ENCODE data around the gene SLIT3. TPM values are rescaled to one million over a fixed set of nuclear protein-coding genes. Genes with fewer than 3 reads are reported as not detected.

The SLIT3 gene
- total RNA-seq, 1 donor from 2014 or later, result 52.8 TPM

DNA sequence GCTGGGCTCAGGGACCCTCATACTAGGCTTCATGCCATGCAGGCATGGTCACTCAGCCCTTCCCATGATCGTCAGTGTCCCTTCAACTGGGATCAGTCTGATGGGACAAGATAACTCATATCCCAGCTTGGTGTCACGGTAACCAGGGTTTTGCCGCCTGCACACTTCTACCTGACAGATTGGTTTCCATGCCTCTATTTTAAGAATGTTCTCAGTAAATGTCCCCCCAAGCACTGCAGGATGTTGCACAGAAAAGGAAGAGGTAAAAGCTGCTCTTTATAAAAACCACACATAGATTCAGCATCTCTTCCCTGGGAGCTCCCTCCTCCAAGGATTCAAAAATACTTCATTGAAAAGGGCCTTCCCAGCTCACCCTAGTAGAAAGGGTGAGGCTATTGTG lies 56.1 kb downstream of the SLIT3 start:
- Histone ChIP-seq H3K27ac (no peak overlapping the region), H3K4me3 (no peak overlapping the region), H3K36me3 (no peaks in the 10 kb centered on the region), H3K4me1 (no peaks in the 10 kb centered on the region), H3K27me3 (no peaks in the 10 kb centered on the region), H3K9me3 (no peaks in the 10 kb centered on the region)
- intact Hi-C loops (cut with DNase I), result no loop called here
- DNase-seq (ENCODE audit: extremely low spot score in 2 of 2), result no peak
- no peak for TF ChIP-seq CTCF (IDR thresholded peaks at IDR 0.05)
- no peak for TF ChIP-seq POLR2AphosphoS5 (IDR thresholded peaks at IDR 0.05; ENCODE audit: insufficient read depth in 1 of 2, low read depth in 1 of 2)
- TF ChIP-seq POLR2A (IDR thresholded peaks at IDR 0.05), result no peak

- Histone ChIP-seq H3K4me3 (no peak overlapping the region), H3K27ac (no peak overlapping the region), H3K27me3 (no peaks in the 10 kb centered on the region), H3K9me3 (no peaks in the 10 kb centered on the region), H3K36me3 (no peaks in the 10 kb centered on the region), H3K4me1 (no peaks in the 10 kb centered on the region)
- DNase-seq (ENCODE audit: extremely low spot score in 2 of 2), result no peak
- TF ChIP-seq POLR2A (IDR thresholded peaks at IDR 0.05) (no peak), CTCF (IDR thresholded peaks at IDR 0.05) (no peak), POLR2AphosphoS5 (IDR thresholded peaks at IDR 0.05; ENCODE audit: insufficient read depth in 1 of 2, low read depth in 1 of 2) (no peak)
- intact Hi-C loops (cut with DNase I), result no loop called here
Observed at GRCh38 chr5:169243651-169244422, 57.1 kb downstream of the SLIT3 start.

DNA sequence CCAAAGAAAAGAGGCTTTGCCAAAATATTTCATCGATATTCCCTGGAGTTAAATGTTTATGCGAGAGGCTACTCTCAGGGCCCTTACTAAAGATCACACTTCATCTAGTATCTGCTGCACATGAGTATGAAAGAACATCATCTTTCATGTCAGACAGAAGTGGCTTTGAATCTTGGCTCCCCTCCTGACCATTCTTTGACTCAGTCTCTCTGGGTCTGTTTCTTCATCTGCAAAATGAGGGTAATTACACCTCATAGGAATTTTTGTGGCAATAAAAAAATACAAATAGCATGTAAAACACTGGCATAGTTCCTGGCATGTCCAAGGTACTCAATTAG lies 58.1 kb downstream of the SLIT3 start:
- H3K9me3 ChIP-seq, result no peaks in the 10 kb centered on the region
- H3K36me3 ChIP-seq, result no peaks in the 10 kb centered on the region
- no peak overlapping the region for H3K4me3 ChIP-seq
- no peaks in the 10 kb centered on the region for H3K4me1 ChIP-seq
- intact Hi-C loops (cut with DNase I), result no loop called here
- no peak for TF ChIP-seq POLR2A (IDR thresholded peaks at IDR 0.05)
- no peak for TF ChIP-seq POLR2AphosphoS5 (IDR thresholded peaks at IDR 0.05; ENCODE audit: insufficient read depth in 1 of 2, low read depth in 1 of 2)
- TF ChIP-seq CTCF (IDR thresholded peaks at IDR 0.05), result no peak
- no peak for DNase-seq (ENCODE audit: extremely low spot score in 2 of 2)
- no peak overlapping the region for H3K27ac ChIP-seq
- no peaks in the 10 kb centered on the region for H3K27me3 ChIP-seq

DNA sequence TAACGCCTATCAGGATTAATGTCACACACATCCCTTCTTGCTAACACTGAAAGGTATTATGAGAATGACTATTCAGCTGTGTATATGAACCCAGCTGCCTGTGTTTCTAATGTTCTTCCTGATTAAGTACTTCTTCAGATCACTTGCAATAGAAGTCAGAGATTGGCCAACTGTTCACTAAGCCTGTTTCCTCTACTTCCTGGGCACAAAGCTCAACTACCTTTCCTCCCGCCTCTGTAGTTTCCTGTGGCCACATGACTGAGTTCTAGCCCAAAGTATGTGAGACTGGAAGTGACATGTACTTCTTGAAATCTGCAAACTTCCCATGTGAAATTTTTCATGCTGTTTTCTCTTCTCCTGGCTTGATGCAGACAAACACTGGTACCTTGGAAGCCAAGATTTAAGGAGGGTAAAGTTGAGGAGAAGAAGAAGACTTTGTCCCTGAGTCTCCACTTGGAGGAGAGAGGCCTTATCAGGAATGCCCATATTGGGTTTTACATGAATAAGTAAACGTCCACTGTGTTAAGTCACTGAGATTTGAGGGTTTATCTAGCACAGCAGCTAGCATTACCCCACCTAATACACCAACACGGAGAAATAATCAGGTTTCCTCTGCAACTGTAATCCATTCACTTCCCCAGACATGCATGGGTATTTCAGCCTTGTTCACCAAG lies 58.6 kb downstream of the SLIT3 start:
- Histone ChIP-seq H3K36me3 (no peaks in the 10 kb centered on the region), H3K27ac (no peak overlapping the region), H3K4me1 (no peaks in the 10 kb centered on the region), H3K4me3 (no peak overlapping the region), H3K27me3 (no peaks in the 10 kb centered on the region), H3K9me3 (no peaks in the 10 kb centered on the region)
- intact Hi-C loops (cut with DNase I), result no loop called here
- DNase-seq (ENCODE audit: extremely low spot score in 2 of 2), result no peak
- no peak for TF ChIP-seq POLR2A (IDR thresholded peaks at IDR 0.05)
- TF ChIP-seq CTCF (IDR thresholded peaks at IDR 0.05), result no peak
- TF ChIP-seq POLR2AphosphoS5 (IDR thresholded peaks at IDR 0.05; ENCODE audit: insufficient read depth in 1 of 2, low read depth in 1 of 2), result no peak

DNA sequence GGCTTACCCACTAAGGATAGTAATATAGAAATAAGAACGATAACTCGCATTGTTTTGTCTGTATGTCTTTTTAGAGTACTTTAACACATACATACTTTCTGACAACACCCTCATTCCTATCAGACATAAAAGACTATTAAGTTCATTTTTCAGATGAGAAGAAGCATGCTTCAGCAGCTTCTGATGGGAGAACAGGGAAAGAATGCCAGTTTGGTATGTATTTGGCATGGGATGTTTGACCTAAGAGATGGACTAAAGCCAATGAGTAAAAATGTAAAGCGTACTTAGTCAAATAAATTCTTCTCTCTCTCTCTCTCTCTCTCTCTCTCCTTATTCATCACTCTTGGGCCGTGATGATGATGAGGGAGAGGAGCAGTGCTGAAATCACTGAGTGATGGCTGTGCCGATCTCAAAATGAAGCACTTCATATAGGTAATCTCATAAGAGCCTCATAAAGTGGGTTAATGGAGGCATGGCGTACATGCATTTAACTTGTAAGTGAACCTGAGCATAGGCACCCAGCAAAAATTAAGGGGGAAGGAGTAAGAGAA lies 71.5 kb downstream of the SLIT3 start:
- no peak for TF ChIP-seq POLR2AphosphoS5 (IDR thresholded peaks at IDR 0.05; ENCODE audit: insufficient read depth in 1 of 2, low read depth in 1 of 2)
- TF ChIP-seq CTCF (IDR thresholded peaks at IDR 0.05), result no peak
- TF ChIP-seq POLR2A (IDR thresholded peaks at IDR 0.05), result no peak
- intact Hi-C loops (cut with DNase I), result no loop called here

More for the DNA sequence above, 71.5 kb downstream of the SLIT3 start:
- Histone ChIP-seq H3K4me3 (no peak overlapping the region), H3K9me3 (no peaks in the 10 kb centered on the region), H3K36me3 (no peaks in the 10 kb centered on the region), H3K4me1 (no peaks in the 10 kb centered on the region), H3K27ac (no peak overlapping the region), H3K27me3 (no peaks in the 10 kb centered on the region)
- no peak for DNase-seq (ENCODE audit: extremely low spot score in 2 of 2)
